HepG2 (cell line): ENCODE data around the gene C12orf60. TPM values are rescaled to one million over a fixed set of nuclear protein-coding genes. Genes with fewer than 3 reads are reported as not detected.

Experiments used
- FOXA3 ChIP-seq: IDR thresholded peaks from 2 replicates; pipeline ENCODE4 v1.6.1; 2016; ENCODE audit warnings: missing genetic modification reagents, missing compliant biosample characterization
- MBNL3 ChIP-seq: fragments of 250-450 bp; sonication (Bioruptor Pico); conservative IDR thresholded peaks from 2 replicates; pipeline ENCODE4 v1.8.0; 2022; ENCODE audit warnings: mild to moderate bottlenecking, inconsistent platforms
- MIER3 ChIP-seq: IDR thresholded peaks from 2 replicates; pipeline ENCODE4 v1.6.1; 2016; ENCODE audit warnings: missing compliant biosample characterization, borderline replicate concordance
- PATZ1 ChIP-seq: sonication (generic); formaldehyde crosslinking; IDR thresholded peaks from 2 replicates; pipeline ENCODE4 v1.4.0; 2020; ENCODE audit warnings: missing genetic modification reagents
- POLR2AphosphoS5 ChIP-seq: IDR thresholded peaks from 2 replicates; pipeline ENCODE4 v1.6.1; 2012; ENCODE audit warnings: low read depth, low read length
- PRDM15 ChIP-seq: sonication (generic); formaldehyde crosslinking; IDR thresholded peaks from 2 replicates; pipeline ENCODE4 v1.4.0; 2020; ENCODE audit warnings: missing genetic modification reagents
- RBFOX2 ChIP-seq: fragments of 200-400 bp; formaldehyde crosslinking; IDR thresholded peaks from 2 replicates; pipeline ENCODE4 v1.6.1; 2017; ENCODE audit warnings: low read depth, mild to moderate bottlenecking, low read length
- REXO4 ChIP-seq: sonication (generic); formaldehyde crosslinking; IDR thresholded peaks from 2 replicates; pipeline ENCODE4 v1.8.0; 2022; ENCODE audit warnings: missing genetic modification reagents, mild to moderate bottlenecking, borderline replicate concordance
- RXRA ChIP-seq: sonication (generic); formaldehyde crosslinking; IDR thresholded peaks from 2 replicates; pipeline ENCODE4 v1.5.1; 2020; ENCODE audit warnings: missing genetic modification reagents
- TAF1 ChIP-seq: sonication (generic); formaldehyde crosslinking; IDR thresholded peaks from 2 replicates; pipeline ENCODE4 v1.4.0; 2020; ENCODE audit warnings: missing genetic modification reagents
- TFDP2 ChIP-seq: sonication (generic); formaldehyde crosslinking; IDR thresholded peaks from 2 replicates; pipeline ENCODE4 v1.4.0; 2020; ENCODE audit warnings: missing genetic modification reagents
- XRCC5 ChIP-seq: fragments of 200-400 bp; formaldehyde crosslinking; optimal IDR thresholded peaks from 2 replicates; pipeline ENCODE3; 2017; ENCODE audit warnings: mild to moderate bottlenecking, low read length
- ZBTB25 ChIP-seq: IDR thresholded peaks from 2 replicates; pipeline ENCODE4 v1.6.1; 2018; ENCODE audit warnings: missing genetic modification reagents
- ZNF10 ChIP-seq: sonication (generic); formaldehyde crosslinking; IDR thresholded peaks from 2 replicates; pipeline ENCODE4 v1.4.0; 2020; ENCODE audit warnings: mild to moderate bottlenecking, low read depth, missing genetic modification reagents, borderline replicate concordance
- ZNF136 ChIP-seq: sonication (generic); formaldehyde crosslinking; IDR thresholded peaks from 2 replicates; pipeline ENCODE4 v1.8.1; 2022; ENCODE audit warnings: low read depth, mild to moderate bottlenecking, moderate library complexity, missing genetic modification reagents
- ZNF556 ChIP-seq: sonication (generic); formaldehyde crosslinking; IDR thresholded peaks from 2 replicates; pipeline ENCODE4 v1.4.0; 2020; ENCODE audit warnings: mild to moderate bottlenecking, missing genetic modification reagents, borderline replicate concordance
- ZNF781 ChIP-seq: sonication (generic); formaldehyde crosslinking; IDR thresholded peaks from 2 replicates; pipeline ENCODE4 v1.5.1; 2020; ENCODE audit warnings: borderline replicate concordance, mild to moderate bottlenecking, missing genetic modification reagents; ENCODE audit errors: not compliant biosample characterization
- ZNF790 ChIP-seq: sonication (generic); formaldehyde crosslinking; IDR thresholded peaks from 2 replicates; pipeline ENCODE4 v1.8.0; 2022; ENCODE audit warnings: missing genetic modification reagents, mild to moderate bottlenecking, borderline replicate concordance
- polyA plus RNA-seq, 8 experiments: library from polyadenylated mRNA; depleted of rRNA in 3 of 8; stranded (reverse) in 7 of 8; unstranded in 1 of 8; fragments of >200 nt; fragmentation: Illumina TruSeq in 4 of 8; extraction: Trizol in 4 of 8; gene quantifications; 2 replicates each; pipeline versions ENCODE4 v1.2.1 to v1.2.3, GENCODE V29; 2011 to 2016; ENCODE audit warnings: low read depth in 4 of 8, missing spikeins in 1 of 8, mixed read lengths in 1 of 8; ENCODE audit not compliant: insufficient read depth in 1 of 8
- total RNA-seq, 5 experiments: library from RNA; depleted of rRNA; stranded (reverse); fragments of >200 nt; fragmentation: Illumina TruSeq; extraction: Trizol; gene quantifications; 2 replicates each; pipeline ENCODE4 v1.2.3, GENCODE V29; 2016; ENCODE audit warnings: low read depth in 1 of 5

C12orf60 gene
- total and polyA plus RNA-seq, 2 of the 13 experiments (the other 11 are each of a cell fraction or from before 2014, with no cell fraction given), result 0.55 to 1.4 TPM

GRCh38 chr12:14770496-14771461 lies 32.7 kb upstream of the C12orf60 start (continued):
- TF ChIP-seq PATZ1 (CRISPR knock-in tag) (peak; percentile 37; the same call in 1 of the 2 replicates), FOXA3 (CRISPR knock-in tag) (peak; percentile 46), ZBTB25 (CRISPR knock-in tag) (peak; percentile 64; the same call in 1 of the 2 replicates), XRCC5 (peak; percentile 37), RBFOX2 (peak; percentile 87), ZNF136 (CRISPR knock-in tag) (peak; percentile 79; the same call in 1 of the 2 replicates), PRDM15 (no peak), MBNL3 (CRISPR knock-in tag) (no peak), MIER3 (CRISPR knock-in tag) (no peak), ZNF790 (CRISPR knock-in tag) (peak; percentile 73; the same call in 1 of the 2 replicates), TAF1 (CRISPR knock-in tag) (peak; percentile 88), ZNF556 (CRISPR knock-in tag) (peak; percentile 72; the same call in 1 of the 2 replicates), ZNF781 (CRISPR knock-in tag) (peak; percentile 67), RXRA (CRISPR knock-in tag) (peak; percentile 68; the same call in 1 of the 2 replicates), ZNF10 (CRISPR knock-in tag) (no peak), TFDP2 (CRISPR knock-in tag) (peak; percentile 31; the same call in 1 of the 2 replicates), REXO4 (no peak), POLR2AphosphoS5 (peak; percentile 100)
